Measurements from ENCODE around the gene PKIG. TPM values are rescaled to one million over a fixed set of nuclear protein-coding genes. Genes with fewer than 3 reads are reported as not detected.
A peak's percentile ranks its signal among the peaks of the same experiment; 100 is the strongest.

PKIG gene
- total and polyA plus RNA-seq, 9 of the 15 experiments (the other 6 are each of a cell fraction or from before 2014, with no cell fraction given): 0.13 to 7.0 (median 4.7) TPM

DNA sequence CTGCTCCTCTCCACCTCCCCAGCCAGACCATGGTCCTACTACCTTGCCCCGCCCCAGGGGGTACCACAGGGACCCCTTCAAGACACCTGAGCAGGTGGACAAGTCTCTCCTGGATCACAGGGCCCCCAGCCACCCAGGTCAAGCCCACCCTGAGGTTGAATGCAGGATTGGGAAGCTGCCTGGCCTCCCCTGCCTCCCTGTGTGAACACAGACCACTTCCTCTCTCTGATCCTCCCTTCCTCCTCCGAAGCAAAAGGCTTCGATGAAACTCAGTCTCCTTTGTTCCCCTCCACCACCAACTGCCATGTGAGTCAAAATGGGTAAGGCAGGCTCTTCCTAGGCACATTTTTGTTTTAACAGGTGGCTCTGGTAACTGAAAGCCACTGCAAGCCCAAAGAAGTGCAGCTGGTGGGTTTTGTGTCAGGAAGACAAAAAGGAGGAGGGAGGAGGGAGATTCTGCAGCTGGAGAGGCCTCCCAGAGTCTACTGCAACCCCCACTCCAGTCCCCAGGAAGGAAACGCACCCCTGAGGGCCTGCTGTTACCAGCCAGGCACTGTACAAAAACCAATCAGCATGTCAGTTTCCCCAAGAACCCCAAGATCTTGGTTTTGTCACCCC, 63.8 kb downstream of the PKIG start (continued):
- TF ChIP-seq, protein P1, sequence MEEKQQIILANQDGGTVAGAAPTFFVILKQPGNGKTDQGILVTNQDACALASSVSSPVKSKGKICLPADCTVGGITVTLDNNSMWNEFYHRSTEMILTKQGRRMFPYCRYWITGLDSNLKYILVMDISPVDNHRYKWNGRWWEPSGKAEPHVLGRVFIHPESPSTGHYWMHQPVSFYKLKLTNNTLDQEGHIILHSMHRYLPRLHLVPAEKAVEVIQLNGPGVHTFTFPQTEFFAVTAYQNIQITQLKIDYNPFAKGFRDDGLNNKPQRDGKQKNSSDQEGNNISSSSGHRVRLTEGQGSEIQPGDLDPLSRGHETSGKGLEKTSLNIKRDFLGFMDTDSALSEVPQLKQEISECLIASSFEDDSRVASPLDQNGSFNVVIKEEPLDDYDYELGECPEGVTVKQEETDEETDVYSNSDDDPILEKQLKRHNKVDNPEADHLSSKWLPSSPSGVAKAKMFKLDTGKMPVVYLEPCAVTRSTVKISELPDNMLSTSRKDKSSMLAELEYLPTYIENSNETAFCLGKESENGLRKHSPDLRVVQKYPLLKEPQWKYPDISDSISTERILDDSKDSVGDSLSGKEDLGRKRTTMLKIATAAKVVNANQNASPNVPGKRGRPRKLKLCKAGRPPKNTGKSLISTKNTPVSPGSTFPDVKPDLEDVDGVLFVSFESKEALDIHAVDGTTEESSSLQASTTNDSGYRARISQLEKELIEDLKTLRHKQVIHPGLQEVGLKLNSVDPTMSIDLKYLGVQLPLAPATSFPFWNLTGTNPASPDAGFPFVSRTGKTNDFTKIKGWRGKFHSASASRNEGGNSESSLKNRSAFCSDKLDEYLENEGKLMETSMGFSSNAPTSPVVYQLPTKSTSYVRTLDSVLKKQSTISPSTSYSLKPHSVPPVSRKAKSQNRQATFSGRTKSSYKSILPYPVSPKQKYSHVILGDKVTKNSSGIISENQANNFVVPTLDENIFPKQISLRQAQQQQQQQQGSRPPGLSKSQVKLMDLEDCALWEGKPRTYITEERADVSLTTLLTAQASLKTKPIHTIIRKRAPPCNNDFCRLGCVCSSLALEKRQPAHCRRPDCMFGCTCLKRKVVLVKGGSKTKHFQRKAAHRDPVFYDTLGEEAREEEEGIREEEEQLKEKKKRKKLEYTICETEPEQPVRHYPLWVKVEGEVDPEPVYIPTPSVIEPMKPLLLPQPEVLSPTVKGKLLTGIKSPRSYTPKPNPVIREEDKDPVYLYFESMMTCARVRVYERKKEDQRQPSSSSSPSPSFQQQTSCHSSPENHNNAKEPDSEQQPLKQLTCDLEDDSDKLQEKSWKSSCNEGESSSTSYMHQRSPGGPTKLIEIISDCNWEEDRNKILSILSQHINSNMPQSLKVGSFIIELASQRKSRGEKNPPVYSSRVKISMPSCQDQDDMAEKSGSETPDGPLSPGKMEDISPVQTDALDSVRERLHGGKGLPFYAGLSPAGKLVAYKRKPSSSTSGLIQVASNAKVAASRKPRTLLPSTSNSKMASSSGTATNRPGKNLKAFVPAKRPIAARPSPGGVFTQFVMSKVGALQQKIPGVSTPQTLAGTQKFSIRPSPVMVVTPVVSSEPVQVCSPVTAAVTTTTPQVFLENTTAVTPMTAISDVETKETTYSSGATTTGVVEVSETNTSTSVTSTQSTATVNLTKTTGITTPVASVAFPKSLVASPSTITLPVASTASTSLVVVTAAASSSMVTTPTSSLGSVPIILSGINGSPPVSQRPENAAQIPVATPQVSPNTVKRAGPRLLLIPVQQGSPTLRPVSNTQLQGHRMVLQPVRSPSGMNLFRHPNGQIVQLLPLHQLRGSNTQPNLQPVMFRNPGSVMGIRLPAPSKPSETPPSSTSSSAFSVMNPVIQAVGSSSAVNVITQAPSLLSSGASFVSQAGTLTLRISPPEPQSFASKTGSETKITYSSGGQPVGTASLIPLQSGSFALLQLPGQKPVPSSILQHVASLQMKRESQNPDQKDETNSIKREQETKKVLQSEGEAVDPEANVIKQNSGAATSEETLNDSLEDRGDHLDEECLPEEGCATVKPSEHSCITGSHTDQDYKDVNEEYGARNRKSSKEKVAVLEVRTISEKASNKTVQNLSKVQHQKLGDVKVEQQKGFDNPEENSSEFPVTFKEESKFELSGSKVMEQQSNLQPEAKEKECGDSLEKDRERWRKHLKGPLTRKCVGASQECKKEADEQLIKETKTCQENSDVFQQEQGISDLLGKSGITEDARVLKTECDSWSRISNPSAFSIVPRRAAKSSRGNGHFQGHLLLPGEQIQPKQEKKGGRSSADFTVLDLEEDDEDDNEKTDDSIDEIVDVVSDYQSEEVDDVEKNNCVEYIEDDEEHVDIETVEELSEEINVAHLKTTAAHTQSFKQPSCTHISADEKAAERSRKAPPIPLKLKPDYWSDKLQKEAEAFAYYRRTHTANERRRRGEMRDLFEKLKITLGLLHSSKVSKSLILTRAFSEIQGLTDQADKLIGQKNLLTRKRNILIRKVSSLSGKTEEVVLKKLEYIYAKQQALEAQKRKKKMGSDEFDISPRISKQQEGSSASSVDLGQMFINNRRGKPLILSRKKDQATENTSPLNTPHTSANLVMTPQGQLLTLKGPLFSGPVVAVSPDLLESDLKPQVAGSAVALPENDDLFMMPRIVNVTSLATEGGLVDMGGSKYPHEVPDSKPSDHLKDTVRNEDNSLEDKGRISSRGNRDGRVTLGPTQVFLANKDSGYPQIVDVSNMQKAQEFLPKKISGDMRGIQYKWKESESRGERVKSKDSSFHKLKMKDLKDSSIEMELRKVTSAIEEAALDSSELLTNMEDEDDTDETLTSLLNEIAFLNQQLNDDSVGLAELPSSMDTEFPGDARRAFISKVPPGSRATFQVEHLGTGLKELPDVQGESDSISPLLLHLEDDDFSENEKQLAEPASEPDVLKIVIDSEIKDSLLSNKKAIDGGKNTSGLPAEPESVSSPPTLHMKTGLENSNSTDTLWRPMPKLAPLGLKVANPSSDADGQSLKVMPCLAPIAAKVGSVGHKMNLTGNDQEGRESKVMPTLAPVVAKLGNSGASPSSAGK (IDR thresholded peaks at IDR 0.05): no peak
- TF ChIP-seq ZNF354B (CRISPR knock-in tag; IDR thresholded peaks at IDR 0.05) (no peak), CREB1 (IDR thresholded peaks at IDR 0.05) (no peak), CREB1 (CRISPR knock-in tag; IDR thresholded peaks at IDR 0.05) (no peak), SMAD4 (CRISPR knock-in tag; conservative IDR thresholded peaks at IDR 0.05) (no peak), TEAD1 (CRISPR knock-in tag; IDR thresholded peaks at IDR 0.05) (no peak), RUNX1 (IDR thresholded peaks at IDR 0.05; ENCODE audit: low read depth) (no peak), TAL1 (IDR thresholded peaks at IDR 0.05) (no peak), FUS (optimal IDR thresholded peaks at IDR 0.05; ENCODE audit: low read depth, low read length) (no peak), SMC3 (conservative IDR thresholded peaks at IDR 0.05; ENCODE audit: insufficient read depth, low read depth, low read length) (no peak), RFX1 (IDR thresholded peaks at IDR 0.05) (no peak), XRCC3 (IDR thresholded peaks at IDR 0.05) (no peak), ZNF263 (CRISPR knock-in tag; IDR thresholded peaks at IDR 0.05; ENCODE audit: borderline replicate concordance) (peak; percentile 86)

All from K562 (cell line).